Mucosa of rectum (tissue), 2 donors: Measurements from ENCODE around the gene ZNF185.

ENCODE experiments used
- H3K27ac ChIP-seq, 2 donors: one replicate each; pipeline ENCODE4 v1.7.0; 2013; ENCODE audit warnings: inconsistent platforms in 2 of 2, low read depth in 2 of 2, low read length in 2 of 2
- H3K27me3 ChIP-seq, 2 donors: one replicate each; pipeline ENCODE4 v1.7.0; 2013; ENCODE audit warnings: low read length in 2 of 2; ENCODE audit not compliant: control insufficient read depth in 2 of 2, insufficient read depth in 2 of 2
- H3K36me3 ChIP-seq, 2 donors: one replicate each; pipeline ENCODE4 v1.7.0; 2013; ENCODE audit warnings: low read length in 2 of 2; ENCODE audit not compliant: control insufficient read depth in 2 of 2, insufficient read depth in 2 of 2
- H3K4me1 ChIP-seq, 2 donors: one replicate each; pipeline ENCODE4 v1.7.0; 2013; ENCODE audit warnings: low read length in 2 of 2, mild to moderate bottlenecking in 1 of 2; ENCODE audit not compliant: control insufficient read depth in 2 of 2, insufficient read depth in 2 of 2
- H3K4me3 ChIP-seq, 2 donors: one replicate each; pipeline ENCODE4 v1.7.0; 2013; ENCODE audit warnings: low read length in 2 of 2
- H3K9ac ChIP-seq, 2 donors: one replicate each; pipeline ENCODE4 v1.7.0; 2013; ENCODE audit warnings: low read length in 2 of 2, low read depth in 1 of 2, mild to moderate bottlenecking in 1 of 2
- H3K9me3 ChIP-seq, 2 donors: one replicate each; pipeline ENCODE4 v1.7.0; 2013; ENCODE audit warnings: low read length in 2 of 2; ENCODE audit not compliant: control insufficient read depth in 2 of 2
- donor health status: healthy.
- donor health status: Normal muscosa, but diverticular disease.

The ZNF185 gene

DNA sequence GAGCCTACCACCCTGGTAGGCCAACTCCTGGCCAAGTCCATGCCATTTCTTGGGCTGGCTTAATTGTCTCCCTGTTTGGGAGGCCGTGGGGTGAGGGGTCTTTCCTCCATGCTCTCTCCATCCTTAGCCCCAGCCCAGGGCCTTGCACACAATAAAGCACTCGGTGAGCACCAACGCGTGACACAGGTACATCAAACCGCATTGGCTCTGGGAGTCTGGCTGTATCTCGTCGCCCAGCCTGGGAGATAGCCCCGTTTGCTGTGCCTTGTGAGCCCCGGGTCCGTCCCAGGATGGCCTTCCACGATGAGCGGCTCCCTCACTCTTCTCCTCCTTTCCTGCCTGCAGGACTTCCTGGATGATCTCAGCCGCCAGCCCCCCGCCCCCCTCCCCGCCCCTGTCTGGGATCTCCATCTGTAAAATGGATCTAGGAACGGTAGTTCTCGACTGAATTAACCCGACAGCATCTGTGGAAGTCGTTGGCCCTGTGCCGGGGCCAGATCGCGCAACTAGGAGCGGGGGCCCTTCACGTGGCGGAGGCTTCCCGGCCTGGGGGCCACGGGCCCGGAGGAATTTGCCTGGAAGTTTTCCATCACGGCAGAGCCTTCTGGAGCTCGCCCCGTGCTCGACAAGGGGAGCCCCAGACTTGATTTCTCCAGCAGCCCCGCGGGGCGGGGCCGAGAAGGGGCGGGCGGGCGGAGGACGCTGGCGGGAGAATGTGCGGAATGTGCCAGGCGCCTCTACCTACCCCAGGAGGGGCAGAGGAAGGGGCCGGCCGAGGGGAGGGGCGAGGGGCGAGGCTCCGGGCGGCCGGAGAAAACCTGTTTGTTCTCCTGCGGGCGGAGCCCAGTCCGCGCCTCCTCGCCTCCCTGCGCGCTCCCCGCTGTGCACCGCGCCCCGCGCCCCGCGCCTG is at the start of gene ZNF185:
TSS of gene ZNF185 (plus strand) at position 846 of the 910 bp plus-strand sequence. CDS start 16,423 bp downstream, outside the sequence.
- Histone ChIP-seq H3K27me3 (peaks cover 4 to 6% of the 10 kb centered on the region in 2 donors), H3K4me1 (peaks cover 10 to 11% of the 10 kb centered on the region in 2 donors), H3K36me3 (no peaks in the 10 kb centered on the region), H3K9me3 (no peaks in the 10 kb centered on the region), H3K9ac (peak within 1 kb of the TSS in 1 of 2 donors; percentile 58), H3K4me3 (peak within 1 kb of the TSS; percentile 13 to 40), H3K27ac (no peak within 1 kb of the TSS)

DNA sequence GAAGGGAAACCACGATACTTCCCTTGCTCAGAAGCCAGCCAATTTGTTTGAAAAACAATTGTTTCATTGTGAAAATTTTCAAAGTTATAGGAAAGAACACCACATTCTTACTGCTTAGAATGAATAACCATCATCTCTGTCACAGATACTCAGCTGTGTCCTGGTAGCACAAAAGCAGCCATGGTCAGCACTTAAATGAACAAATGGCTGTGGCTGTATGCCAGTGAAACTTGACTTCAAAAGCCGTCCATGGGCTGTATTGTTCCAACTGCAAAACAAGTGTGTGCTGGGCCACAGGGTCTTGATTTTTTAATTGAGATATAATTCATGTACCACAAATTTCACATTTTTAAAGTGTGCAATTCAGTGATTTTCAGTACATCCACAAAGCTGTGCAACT is 47.4 kb upstream of the ZNF185 start:
- H3K4me1 ChIP-seq, result no peaks in the 10 kb centered on the region

DNA sequence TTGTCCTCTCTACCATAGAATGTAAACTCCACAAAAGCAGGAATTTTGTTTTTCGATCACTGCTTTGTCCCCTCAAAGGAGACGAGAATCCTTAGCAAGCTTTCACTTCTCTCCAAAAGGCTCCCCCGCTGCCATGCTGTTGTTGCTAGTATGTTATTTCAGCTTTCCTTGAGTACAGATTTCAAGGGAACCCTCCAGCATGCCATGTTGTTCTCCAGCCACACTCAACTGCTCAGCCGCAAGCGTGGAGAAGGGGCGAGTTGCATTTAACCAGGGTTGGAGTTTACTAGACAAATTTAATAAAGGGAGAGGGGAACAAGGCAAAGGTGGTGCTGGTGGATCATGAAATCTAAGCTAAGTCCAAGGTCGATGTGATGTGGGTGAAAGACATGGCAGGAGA is 43.9 kb upstream of the ZNF185 start:
- H3K27ac ChIP-seq, result no peak overlapping the region
- H3K9me3 ChIP-seq, result no peaks in the 10 kb centered on the region
- H3K9ac ChIP-seq, result no peak overlapping the region
- no peak overlapping the region for H3K4me3 ChIP-seq
- no peaks in the 10 kb centered on the region for H3K27me3 ChIP-seq
- no peaks in the 10 kb centered on the region for H3K4me1 ChIP-seq
- peaks cover 4 to 22% of the 10 kb centered on the region in 2 donors for H3K36me3 ChIP-seq

More for the DNA sequence above, 47.4 kb upstream of the ZNF185 start:
- H3K9ac ChIP-seq, result no peak overlapping the region
- no peak overlapping the region for H3K27ac ChIP-seq
- peaks cover 4 to 16% of the 10 kb centered on the region in 2 donors for H3K36me3 ChIP-seq
- no peak overlapping the region for H3K4me3 ChIP-seq
- H3K27me3 ChIP-seq, result no peaks in the 10 kb centered on the region
- H3K9me3 ChIP-seq, result no peaks in the 10 kb centered on the region

DNA sequence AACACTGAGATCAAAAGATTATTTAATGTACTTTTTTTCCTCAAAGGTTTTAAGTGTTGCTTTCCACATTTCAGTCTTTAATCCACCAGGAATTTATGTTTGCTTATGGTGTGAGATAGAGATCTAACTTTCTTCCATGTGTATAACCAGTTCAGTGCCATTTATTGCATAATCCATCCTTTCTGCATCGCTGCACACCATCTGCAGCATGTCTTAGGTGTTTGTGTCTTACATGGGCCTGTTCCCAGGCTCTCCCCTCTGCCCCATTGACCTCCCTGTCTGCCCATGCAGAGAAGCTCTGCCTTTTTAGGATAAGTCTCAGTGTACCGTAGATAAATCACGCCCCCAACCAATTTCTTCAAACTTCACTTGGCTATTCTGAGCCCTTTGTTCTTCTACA is 36.8 kb upstream of the ZNF185 start:
- Histone ChIP-seq H3K9me3 (no peaks in the 10 kb centered on the region), H3K4me3 (no peak overlapping the region), H3K9ac (no peak overlapping the region), H3K36me3 (peaks cover 0 to 19% of the 10 kb centered on the region in 2 donors), H3K27me3 (no peaks in the 10 kb centered on the region), H3K4me1 (no peaks in the 10 kb centered on the region), H3K27ac (no peak overlapping the region)

DNA sequence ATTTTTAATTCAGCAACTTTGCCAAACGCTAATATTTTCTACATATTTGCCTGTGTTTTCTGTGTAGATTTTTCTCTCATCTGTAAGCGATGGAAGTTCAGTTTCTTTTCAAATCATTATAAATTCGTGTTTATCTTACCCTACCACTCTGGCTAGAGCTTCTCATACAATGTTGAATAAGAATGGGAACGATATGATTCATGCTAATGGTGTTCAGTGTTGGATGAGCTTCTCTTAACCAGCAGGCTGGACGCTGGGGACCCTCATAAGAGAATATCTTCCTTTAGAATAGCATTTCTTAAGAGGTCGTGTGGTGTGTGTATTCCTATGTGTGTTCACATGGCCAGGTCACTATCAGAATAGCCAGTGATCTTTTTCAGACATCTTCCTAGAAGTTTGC is 36.0 kb upstream of the ZNF185 start:
- Histone ChIP-seq H3K27me3 (no peaks in the 10 kb centered on the region), H3K36me3 (peaks cover 4 to 19% of the 10 kb centered on the region in 2 donors)

DNA sequence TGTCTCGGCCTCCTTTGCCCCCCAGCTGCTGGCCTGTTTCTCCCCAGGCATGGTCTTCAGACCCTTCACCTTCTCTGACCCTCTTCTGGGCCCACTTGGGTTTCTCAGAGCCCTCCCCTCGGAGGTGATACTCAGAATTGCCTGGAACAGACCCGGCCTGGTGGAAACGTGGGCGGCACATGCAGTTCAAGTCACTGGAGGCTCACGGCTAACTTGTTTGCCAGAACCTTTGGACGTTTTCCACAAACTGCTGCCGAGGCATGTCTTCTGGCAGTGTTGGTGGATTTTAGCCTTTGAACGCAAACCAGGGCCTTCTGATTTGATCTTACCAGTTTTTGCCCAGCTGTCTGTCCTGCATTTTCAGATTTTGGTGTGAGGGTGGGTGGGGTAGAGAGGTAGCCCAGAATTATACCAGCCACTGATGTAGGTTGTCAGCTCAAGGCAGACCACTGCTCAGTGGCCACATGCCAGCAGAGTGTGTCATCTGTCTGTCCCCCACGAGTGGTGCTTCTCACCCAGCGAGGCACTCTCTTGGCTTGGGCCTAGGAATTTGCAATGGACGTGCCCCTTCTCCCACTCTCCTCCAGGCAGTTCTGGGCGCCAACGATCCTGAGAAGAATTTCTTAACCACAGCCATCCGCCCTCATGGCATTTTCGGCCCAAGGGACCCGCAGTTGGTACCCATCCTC is 32.5 kb upstream of the ZNF185 start:
- Histone ChIP-seq H3K9me3 (no peaks in the 10 kb centered on the region), H3K4me3 (no peak overlapping the region), H3K27ac (no peak overlapping the region), H3K4me1 (no peaks in the 10 kb centered on the region), H3K9ac (no peak overlapping the region), H3K36me3 (peaks cover 16 to 20% of the 10 kb centered on the region in 2 donors), H3K27me3 (no peaks in the 10 kb centered on the region)

More for the DNA sequence above, 36.0 kb upstream of the ZNF185 start:
- Histone ChIP-seq H3K27ac (no peak overlapping the region), H3K9me3 (no peaks in the 10 kb centered on the region), H3K4me1 (no peaks in the 10 kb centered on the region), H3K9ac (no peak overlapping the region), H3K4me3 (no peak overlapping the region)

DNA sequence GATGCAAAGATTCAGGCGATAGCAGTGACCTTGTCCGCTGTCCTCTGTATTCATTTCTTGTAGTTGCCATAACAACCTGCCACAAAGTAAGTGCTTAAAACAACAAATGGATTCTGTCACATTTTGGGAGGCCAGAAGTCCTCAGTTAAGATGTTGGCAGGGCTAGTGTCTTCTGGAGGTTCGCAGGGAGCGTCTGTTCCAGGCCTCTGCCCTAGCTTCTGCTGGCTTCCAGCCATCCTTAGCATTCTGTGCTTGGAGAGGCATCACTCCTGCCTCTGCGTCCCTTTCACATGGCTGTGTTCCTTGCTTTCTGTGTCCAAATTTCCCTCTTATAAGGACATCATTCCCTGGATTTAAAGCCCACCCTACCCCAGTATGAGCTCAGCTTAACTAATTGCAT is 31.5 kb upstream of the ZNF185 start:
- H3K9me3 ChIP-seq, result no peaks in the 10 kb centered on the region
- peaks cover 16 to 20% of the 10 kb centered on the region in 2 donors for H3K36me3 ChIP-seq
- H3K4me1 ChIP-seq, result no peaks in the 10 kb centered on the region
- H3K27me3 ChIP-seq, result no peaks in the 10 kb centered on the region
- no peak overlapping the region for H3K27ac ChIP-seq
- no peak overlapping the region for H3K9ac ChIP-seq
- H3K4me3 ChIP-seq, result no peak overlapping the region

DNA sequence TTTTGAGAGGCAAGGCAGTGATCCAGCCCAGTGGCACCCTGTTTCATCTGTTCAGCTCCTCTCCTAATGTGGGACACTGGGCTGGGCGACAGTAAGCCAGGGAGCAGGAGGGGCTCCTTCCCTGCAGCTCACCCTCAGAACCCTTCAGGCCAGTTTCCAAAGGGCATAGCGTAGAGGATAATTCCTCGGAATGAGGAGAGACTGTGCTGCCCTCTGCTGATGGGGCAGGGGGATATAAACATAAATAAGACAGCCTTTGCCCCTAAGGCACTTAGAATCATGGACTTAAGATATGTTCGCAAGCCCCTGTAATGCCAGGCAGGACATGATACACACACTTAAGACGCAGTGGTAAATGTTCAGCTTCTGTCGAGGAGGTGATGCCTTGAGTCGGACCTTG is 27.9 kb upstream of the ZNF185 start:
- Histone ChIP-seq H3K27ac (no peak overlapping the region), H3K36me3 (peaks cover 16 to 20% of the 10 kb centered on the region in 2 donors), H3K4me1 (no peaks in the 10 kb centered on the region), H3K9me3 (no peaks in the 10 kb centered on the region), H3K27me3 (no peaks in the 10 kb centered on the region), H3K4me3 (no peak overlapping the region), H3K9ac (no peak overlapping the region)

DNA sequence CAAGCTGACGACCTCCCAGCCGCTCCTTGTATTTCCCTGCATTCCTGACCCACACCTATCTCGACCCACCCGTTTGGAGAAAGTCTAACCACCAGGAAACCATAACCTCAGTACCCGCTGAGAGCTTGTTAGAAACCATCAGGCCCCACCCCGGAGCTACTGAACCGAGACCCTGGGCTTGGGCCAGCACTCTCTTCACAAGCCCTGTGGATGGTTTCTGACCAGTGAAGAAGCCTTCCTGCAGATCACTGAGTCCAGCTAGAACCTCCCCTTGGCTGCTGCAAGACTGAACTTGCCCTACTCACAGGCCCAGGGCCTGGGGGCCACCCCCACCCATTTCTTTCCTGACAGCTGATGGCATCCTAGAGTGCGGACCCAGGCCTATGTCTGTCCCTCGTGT is 26.6 kb upstream of the ZNF185 start:
- no peaks in the 10 kb centered on the region for H3K27me3 ChIP-seq
- no peak overlapping the region for H3K27ac ChIP-seq
- no peak overlapping the region for H3K9ac ChIP-seq

DNA sequence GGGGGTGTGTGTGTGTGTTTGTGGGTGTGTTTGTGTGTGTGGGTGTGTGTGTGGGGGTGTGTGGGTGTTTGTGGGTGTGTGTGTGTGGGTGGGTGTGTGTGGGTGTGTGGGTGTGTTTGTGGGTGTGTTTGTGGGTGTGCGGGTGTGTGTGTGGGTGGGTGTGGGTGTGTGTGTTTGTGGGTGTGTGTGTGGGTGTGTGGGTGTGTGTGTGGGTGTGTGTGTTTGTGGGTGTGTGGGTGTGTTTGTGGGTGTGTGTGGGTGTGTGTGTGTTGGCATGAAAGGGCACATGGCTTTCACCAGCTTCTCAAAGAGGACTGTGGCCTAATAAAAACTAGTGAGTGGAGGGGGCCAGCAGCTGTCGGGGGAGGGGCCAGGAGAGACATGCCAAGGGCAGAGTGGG is 25.3 kb upstream of the ZNF185 start:
- no peaks in the 10 kb centered on the region for H3K4me1 ChIP-seq
- H3K4me3 ChIP-seq, result no peak overlapping the region
- peaks cover 5 to 13% of the 10 kb centered on the region in 2 donors for H3K36me3 ChIP-seq
- H3K9ac ChIP-seq, result no peak overlapping the region
- no peaks in the 10 kb centered on the region for H3K27me3 ChIP-seq
- no peak overlapping the region for H3K27ac ChIP-seq
- H3K9me3 ChIP-seq, result no peaks in the 10 kb centered on the region

More for the DNA sequence above, 26.6 kb upstream of the ZNF185 start:
- no peak overlapping the region for H3K4me3 ChIP-seq
- no peaks in the 10 kb centered on the region for H3K9me3 ChIP-seq
- H3K36me3 ChIP-seq, result peaks cover 7 to 20% of the 10 kb centered on the region in 2 donors
- H3K4me1 ChIP-seq, result no peaks in the 10 kb centered on the region
